Prostate gland (tissue), 2 donors: ENCODE data around the gene IRAK3.

Source experiments
- POLR2AphosphoS5 ChIP-seq: sonication (generic); formaldehyde crosslinking; IDR thresholded peaks from one replicate; pipeline ENCODE4 v1.6.1; 2017; ENCODE audit warnings: antibody characterized with exemption
- TF ChIP-seq, protein P1 (sequence below), 4 experiments: fragments of 200-600 bp in 2 of 4; fragments of 450-650 bp in 2 of 4; sonication (generic) in 2 of 4; IDR thresholded peaks; 1 replicate in 3 of 4; 2 replicates in 1 of 4; pipeline ENCODE4 v1.5.1; 2016 to 2019; ENCODE audit warnings: antibody characterized with exemption in 4 of 4, mild to moderate bottlenecking in 2 of 4, moderate library complexity in 2 of 4

DNA sequence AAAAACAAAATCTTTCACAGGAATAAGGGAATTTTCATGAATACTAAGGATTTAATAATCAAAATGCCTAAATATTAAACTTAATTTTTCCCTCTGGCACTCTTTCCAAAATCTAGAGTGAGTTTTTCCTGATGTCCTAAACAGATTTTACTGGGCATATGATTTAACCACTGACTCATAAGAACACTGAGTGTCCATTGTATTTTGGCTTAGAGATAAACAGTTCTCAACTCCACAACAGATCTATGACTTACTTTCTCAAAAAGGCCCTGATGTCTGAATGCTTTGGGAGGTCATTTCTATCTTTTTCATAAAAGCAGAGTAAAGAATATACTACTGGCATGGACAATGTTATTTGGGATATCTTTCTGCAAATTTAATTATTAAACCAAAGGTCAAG is 34.2 kb upstream of the IRAK3 start:
- TF ChIP-seq, protein P1, sequence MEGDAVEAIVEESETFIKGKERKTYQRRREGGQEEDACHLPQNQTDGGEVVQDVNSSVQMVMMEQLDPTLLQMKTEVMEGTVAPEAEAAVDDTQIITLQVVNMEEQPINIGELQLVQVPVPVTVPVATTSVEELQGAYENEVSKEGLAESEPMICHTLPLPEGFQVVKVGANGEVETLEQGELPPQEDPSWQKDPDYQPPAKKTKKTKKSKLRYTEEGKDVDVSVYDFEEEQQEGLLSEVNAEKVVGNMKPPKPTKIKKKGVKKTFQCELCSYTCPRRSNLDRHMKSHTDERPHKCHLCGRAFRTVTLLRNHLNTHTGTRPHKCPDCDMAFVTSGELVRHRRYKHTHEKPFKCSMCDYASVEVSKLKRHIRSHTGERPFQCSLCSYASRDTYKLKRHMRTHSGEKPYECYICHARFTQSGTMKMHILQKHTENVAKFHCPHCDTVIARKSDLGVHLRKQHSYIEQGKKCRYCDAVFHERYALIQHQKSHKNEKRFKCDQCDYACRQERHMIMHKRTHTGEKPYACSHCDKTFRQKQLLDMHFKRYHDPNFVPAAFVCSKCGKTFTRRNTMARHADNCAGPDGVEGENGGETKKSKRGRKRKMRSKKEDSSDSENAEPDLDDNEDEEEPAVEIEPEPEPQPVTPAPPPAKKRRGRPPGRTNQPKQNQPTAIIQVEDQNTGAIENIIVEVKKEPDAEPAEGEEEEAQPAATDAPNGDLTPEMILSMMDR (IDR thresholded peaks at IDR 0.05) = no peak
- TF ChIP-seq POLR2AphosphoS5 = no peak
